GM12864 (cell line): ENCODE data around the gene PPFIA4.

Source experiments
- DNase-seq: peaks from one replicate; pipeline ENCODE4 v3.0.0-alpha.2; 2011; ENCODE audit warnings: low read depth
- H3K4me3 ChIP-seq: 2 replicates; pipeline ENCODE4 v1.5.1; 2011; ENCODE audit warnings: mild to moderate bottlenecking, low read depth, low read length, control low read depth
- CTCF ChIP-seq: IDR thresholded peaks from 2 replicates; pipeline ENCODE4 v1.5.1; 2011; ENCODE audit warnings: low read depth, mild to moderate bottlenecking, moderate library complexity, low read length, control low read depth, inconsistent platforms; ENCODE audit errors: missing control alignments

The PPFIA4 gene

GRCh38 chr1:203033287-203033686, 7.0 kb downstream of the PPFIA4 start:
- TF ChIP-seq CTCF: no peak
- DNase-seq: no peak
- H3K4me3 ChIP-seq: no peak overlapping the region

- DNase-seq: no peak
- no peak for TF ChIP-seq CTCF
- H3K4me3 ChIP-seq: no peak overlapping the region
These were observed 7.6 kb downstream of the PPFIA4 start for GRCh38 chr1:203033917-203034316.

- no peak for TF ChIP-seq CTCF
- DNase-seq: no peak
- H3K4me3 ChIP-seq: no peak overlapping the region
These were observed 8.3 kb downstream of the PPFIA4 start for GRCh38 chr1:203034422-203035110.

GRCh38 chr1:203035111-203036000, 9.1 kb downstream of the PPFIA4 start:
- H3K4me3 ChIP-seq: no peak overlapping the region
- TF ChIP-seq CTCF: no peak
- no peak for DNase-seq

GRCh38 chr1:203036135-203036534, 9.8 kb downstream of the PPFIA4 start:
- no peak for DNase-seq
- TF ChIP-seq CTCF: no peak
- no peak overlapping the region for H3K4me3 ChIP-seq

- no peak for DNase-seq
- no peak for TF ChIP-seq CTCF
- H3K4me3 ChIP-seq: no peak overlapping the region
These were observed 10.2 kb downstream of the PPFIA4 start for GRCh38 chr1:203036537-203036936.
